H54 (cell line): ENCODE data around the gene TNKS2.
"Not testable (repeated sequence)": the region's sequence is repeated elsewhere in the genome, so short reads cannot be mapped to it uniquely, and the experiment has no call there.

Experiments used
- DNase-seq: peaks from one replicate; pipeline ENCODE4 v3.0.0; 2011; ENCODE audit warnings: low spot score, mixed read lengths; ENCODE audit not compliant: insufficient read length
- FAIRE-seq: peaks from 3 replicates; lab custom pipeline; 2011; peaks lifted over from hg19 to GRCh38; lab: Jason Lieb, UNC
- POLR2A ChIP-seq: IDR thresholded peaks from 2 replicates; pipeline ENCODE4 v1.6.1; 2011; ENCODE audit warnings: low read depth, mild to moderate bottlenecking, low read length

Gene TNKS2

DNA sequence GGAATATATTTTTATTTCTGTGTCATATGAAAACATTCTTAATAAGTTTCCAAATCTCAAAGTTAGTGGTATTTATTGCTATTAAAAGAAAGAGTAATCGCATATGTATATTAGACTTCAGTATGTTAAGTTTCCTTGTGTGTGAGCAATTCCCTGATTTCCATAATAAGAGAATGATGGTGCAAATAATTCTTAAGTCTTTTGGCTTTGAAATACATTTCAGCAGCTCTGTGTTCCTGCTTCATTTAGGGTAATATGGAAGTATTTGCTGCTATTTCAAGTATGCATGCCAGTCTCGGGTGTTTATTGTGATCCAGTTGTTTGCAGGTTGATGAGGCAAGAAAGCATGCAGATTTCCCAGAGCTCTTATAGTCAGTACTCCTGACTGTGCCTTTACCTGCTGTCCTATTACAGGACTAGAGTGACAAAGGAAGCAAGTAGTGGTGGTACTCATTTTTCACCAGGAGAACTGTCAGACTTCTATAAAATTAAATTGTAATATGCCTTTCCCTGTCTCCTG, 67.4 kb downstream of the TNKS2 start:
- DNase-seq (no peak), FAIRE-seq (peak; percentile 45)
- TF ChIP-seq POLR2A = no peak

DNA sequence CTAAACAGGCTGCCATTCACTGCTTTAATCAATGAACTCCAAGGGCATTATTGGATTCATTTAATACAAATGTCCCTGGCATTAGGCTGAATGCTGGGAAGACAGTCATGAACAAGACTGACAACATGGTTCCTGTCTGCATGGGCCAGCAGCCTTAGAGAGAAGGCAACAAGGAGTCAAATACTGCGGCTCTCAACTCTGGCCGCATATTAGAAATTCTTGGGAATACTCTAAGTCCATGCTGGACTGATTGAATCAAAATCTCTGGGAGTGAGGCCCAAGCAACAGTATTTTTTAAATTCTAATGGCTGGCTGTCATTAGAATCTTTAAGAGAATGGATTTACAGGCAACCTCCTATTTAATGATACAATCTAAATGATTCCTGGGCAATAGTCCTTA, 76.9 kb downstream of the TNKS2 start:
- no peak for TF ChIP-seq POLR2A
- no peak for FAIRE-seq

DNA sequence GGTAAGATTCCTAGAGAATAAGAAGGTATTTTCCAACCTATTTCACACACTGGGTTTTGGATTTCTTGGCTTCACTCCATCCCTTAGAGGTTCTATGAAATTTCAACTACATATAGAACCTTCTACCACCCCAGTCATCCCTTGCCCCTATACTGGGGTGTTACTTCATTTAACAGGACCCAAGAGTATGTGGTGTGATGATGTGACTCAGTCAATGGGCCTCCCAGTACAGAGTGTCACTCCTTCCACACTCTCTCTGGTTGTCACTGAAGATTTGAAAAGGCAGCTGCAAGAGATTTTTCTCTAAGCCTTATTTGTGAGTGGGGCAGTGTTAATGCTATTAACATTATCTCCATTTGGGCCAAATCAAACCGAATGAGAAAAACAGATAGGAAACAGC, 77.6 kb downstream of the TNKS2 start:
- FAIRE-seq = no peak
- no peak for TF ChIP-seq POLR2A
- no peak for DNase-seq

More for the DNA sequence above, 76.9 kb downstream of the TNKS2 start:
- no peak for DNase-seq

DNA sequence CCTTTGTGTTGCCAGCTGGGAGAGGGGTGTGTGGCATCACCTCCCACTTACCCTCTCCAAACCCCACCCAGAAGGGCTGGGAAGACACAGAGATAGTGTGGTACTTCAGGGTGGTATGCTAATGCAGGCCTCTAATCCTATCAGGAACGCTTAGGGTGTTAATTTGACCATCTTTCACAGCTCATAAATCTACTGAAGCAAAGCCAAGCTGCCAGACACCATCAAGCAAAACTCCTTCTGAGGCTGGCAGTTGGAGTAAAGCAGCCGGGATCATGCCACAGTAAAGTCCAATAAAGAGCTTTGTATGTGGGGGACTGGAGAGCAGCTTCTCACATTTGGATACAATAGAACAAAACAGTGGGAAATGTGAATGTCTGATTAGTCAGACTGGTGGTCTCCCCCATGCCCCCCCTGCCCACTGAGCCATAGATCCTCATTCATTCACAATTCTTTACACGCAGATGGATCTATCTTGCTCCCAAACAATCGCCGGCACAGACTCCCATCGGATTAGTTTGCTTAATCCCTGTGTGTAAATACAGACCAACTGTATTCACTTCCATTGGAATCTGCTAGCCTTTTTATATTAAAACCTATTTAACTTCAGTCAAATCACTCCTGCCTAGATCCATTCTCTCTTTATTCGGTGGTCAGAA, 81.4 kb downstream of the TNKS2 start:
- no peak for TF ChIP-seq POLR2A
- DNase-seq (no peak), FAIRE-seq (no peak)

DNA sequence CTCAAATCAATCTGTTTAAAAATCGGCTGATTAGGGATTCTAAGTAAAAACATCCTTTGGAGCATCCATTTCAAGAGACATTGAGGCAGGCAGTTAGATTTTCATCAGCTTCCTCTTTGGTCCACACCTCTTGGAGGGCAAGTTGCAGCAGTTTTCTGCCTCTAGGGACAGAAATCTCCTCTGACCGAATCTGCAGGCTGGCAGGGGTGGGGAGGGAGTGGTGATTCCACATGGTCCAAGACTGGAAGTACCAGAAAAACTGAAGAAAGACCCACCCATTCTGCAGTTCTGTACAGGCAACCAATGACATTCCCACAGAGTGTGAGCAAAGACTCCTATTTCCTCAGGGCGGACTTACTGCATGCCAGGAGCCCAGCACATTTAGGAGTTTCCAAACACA, 82.1 kb downstream of the TNKS2 start:
- no peak for FAIRE-seq
- DNase-seq = no peak
- TF ChIP-seq POLR2A = no peak

DNA sequence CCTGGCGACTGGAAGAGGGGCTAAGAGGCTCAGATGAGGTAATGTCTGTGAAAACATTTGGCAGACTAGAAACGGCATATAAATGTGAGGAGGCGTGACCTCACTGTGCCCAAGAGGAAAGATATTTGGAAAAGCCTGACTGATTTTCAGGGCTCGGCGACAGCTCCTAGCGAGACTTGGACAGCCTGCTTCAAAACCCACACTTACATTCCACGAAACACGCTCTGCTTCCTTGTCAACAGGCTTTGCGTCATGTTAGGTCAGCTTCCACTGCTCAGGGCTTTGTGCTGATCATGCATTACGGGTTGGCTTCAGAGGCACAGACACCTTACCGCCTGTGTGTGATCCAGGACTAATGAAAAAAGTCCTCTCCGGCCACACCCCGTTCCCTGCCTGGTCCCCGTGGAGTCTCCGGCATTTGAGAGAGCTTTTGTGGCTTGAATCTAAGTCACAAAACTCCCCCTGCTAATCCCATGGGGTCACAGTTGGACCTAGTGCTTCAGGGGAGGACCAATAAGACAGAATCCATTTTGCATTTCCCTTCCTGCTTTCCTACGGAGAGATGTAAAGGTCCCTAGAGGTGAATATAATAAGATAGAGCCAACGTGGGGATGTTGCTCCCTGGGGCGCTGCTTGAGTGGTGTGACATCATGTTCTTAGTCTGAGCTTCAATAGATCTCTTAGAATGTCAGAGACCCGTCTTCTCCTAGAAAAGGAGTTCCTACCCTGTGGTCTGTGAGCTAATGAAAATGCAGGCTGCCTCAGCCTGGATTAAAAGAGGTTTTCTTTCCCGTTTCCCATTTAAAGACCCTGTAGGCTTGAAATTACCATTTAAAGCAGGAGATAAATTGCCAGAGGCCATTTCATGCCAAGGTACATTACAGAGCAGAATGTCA, 85.6 kb downstream of the TNKS2 start:
- no peak for DNase-seq
- no peak for FAIRE-seq
- no peak for TF ChIP-seq POLR2A

DNA sequence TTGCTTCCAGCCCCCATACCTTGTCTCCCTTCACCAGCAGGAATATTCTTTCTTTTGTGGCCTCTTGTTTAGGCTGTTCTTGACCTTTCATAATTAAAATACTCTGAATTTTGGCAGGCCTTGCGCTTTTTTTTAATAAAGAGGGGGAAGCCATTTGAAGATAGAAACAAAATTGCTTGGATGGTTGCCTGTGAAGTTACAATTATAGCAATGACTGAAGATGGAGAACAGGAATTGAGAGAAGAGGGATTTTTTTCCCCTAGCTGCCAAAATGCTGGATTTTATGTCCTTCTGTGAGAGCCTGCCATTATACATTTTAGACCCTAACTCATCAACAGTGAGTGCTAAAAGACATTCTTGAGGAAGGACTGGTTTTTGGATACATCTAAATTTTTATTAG, 86.3 kb downstream of the TNKS2 start:
- DNase-seq (no peak), FAIRE-seq (no peak)
- no peak for TF ChIP-seq POLR2A

DNA sequence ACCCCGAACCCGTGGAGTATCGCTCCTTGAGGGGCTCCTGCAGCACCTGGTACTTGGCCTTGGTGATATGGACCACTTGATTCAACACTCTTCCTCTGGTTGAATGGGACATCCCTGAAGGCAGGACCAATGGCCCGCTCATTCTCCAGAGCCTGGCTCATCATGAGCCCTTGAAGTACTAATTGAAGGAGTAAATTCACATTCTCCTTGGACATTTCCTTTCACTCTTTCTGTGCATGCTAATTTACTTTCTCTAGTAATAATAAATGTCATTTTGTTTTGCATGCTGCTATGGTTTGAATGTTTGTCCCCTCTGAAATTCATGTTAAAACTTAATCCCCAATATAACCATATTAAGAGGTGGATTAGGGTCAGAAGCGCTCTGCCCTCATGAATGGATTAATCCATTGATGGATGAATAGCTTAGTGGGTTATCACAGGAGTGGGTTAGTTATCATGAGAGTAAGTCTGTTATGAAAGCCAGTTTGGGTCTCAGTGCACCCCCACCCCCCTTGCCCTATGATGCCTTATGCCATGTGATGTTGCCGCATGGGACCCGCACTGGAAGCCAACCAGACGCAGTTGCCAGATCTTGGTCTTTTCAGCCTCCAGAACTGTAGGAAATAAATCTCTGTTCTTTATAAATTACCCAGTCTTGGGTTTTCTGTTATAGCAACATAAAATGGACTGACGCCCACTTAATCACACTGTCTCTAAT, 87.3 kb downstream of the TNKS2 start:
- no peak for DNase-seq
- TF ChIP-seq POLR2A = no peak
- no peak for FAIRE-seq

DNA sequence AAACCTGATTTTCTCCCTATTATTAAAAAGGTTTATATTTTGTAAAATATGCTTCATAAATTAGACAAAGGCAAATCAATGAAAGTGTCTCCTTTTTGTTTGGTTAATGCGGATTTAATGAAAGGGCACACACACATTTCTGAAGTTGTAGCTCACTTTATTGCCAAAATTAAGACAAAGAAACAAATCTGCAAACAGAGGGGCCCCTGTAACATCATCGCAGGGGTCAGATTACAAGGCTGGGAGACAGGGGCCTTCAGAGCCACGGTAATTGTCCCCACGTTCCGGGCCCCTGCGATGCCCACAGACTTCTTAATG, 88.7 kb downstream of the TNKS2 start:
- DNase-seq = no peak
- no peak for FAIRE-seq
- TF ChIP-seq POLR2A = no peak

DNA sequence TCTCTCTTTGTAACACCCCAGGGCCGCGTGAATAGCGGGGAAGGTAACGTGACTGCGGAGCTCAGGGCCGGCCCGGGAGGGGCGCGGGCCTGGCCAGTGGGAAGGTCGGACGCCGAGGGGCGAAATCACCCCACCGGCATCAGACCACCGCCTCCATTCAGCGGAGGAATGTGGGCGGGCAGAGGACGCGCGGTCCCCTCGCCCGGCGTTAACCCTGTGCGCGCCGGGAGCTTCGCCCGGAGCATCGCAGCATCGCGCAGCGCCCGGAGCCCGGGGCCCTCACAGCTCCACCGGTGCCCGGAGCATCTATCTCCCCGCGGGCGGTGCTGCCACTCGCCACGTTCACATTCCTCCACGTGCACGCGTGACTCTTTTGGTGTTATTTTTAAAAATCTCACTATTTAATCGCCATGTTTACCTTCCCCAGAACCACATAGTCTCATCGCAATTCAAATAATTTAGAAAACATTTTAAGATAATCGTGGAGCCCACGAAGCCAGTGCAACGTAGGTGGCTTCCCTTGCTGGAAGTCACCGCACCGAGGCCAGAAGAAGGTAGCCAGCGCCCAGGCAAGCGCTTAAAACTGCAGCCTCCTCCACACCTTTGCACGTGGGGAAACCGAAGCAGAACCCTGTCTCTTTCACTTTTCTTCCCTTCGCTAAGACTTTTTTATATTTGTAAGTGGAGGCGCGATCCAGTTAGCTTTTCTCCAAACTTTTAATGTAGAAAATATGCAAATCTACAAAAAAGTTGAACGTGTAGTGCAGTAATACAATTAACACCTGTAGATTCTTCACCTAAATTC, 89.2 kb downstream of the TNKS2 start:
- FAIRE-seq = no peak
- no peak for TF ChIP-seq POLR2A
- DNase-seq = no peak

DNA sequence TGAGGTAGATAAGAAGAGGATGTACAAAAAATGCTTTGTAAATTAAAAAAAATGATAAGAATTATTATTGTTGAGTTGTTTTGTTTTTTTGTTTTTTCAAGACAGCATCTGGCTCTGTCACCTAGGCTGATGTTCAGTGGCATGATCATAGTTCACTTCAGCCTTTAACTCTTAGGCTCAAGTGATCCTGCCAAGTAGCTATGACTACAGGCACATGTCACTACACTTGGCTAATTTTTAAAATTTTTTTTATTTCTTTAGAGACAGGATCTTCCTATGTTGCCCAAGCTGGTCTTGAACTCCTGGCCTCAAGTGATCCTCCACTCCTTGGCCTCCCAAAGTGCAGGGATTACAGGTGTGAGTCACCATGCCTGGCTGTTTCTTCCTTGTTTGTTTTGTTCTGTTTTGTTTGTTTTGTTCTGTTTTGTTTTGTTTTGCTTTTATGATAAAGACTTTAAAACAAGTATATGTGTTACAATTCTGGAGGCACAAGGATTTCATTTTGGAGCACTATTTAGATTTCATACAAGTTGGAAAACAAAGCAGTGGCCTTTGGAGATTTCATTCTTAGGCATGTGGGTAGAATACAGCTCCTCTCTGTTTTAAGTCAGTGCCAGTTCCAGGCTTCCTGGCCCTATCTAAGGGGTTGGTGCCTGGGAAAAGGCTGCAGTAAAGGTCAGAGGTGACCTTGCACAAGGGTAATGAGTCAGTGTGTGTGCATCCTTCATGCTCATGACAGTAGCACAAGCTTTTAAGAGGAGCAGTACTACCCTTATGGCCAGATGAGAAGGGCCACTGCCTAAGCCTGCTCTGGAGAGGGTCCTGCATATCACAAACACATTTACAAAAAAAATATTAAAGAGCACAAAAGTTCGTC, 93.1 kb downstream of the TNKS2 start:
- DNase-seq = peak; percentile 56

DNA sequence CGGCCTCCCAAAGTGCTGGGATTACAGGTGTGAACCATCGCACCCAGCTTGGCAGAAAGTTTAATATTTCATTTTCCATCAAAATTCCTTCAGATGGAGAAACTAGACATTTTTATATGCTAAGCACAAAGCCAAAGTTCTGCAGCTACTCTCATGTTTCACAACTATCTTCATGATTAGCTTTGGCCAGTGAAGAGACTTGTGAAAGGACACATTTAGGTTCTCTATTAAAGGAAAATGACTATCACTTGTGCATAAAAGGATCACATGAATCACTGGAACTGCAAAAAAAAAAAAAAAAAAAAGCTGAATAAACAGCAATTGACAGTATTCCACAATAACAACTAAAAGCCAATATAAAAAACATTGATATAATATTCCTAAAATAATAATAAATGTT, 94.8 kb downstream of the TNKS2 start:
- no peak for TF ChIP-seq POLR2A
- DNase-seq (no peak), FAIRE-seq (no peak)

More for the DNA sequence above, 93.1 kb downstream of the TNKS2 start:
- peak; percentile 99 for FAIRE-seq
- TF ChIP-seq POLR2A = no peak

DNA sequence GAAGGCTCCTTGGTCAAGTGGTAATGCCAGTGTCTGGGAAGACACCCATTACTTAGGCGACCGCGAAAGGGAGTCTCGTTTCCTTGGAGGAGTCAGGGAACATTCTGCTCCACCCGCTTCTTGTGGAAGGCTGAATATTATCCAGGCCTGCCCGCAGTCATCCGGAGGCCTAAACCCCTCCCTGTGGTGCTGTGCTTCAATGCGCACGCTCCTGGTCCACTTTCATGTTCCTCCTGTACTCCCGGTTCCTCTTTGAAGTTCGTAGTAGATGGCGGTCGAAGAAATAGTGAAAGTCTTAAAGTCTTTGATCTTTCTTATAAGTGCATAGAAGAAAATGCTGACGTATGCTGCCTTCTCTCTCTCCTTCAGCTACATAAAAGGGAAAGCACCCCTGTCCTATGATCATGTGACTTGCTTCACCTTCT, 96.0 kb downstream of the TNKS2 start:
- FAIRE-seq, DNase-seq: not testable (repeated sequence)
